ENCODE data around the gene PADI3. TPM values are rescaled to one million over a fixed set of nuclear protein-coding genes. Genes with fewer than 3 reads are reported as not detected.

The PADI3 gene
- total and polyA plus RNA-seq, 9 of the 15 experiments (the other 6 are each of a cell fraction or from before 2014, with no cell fraction given), result not detected

DNA sequence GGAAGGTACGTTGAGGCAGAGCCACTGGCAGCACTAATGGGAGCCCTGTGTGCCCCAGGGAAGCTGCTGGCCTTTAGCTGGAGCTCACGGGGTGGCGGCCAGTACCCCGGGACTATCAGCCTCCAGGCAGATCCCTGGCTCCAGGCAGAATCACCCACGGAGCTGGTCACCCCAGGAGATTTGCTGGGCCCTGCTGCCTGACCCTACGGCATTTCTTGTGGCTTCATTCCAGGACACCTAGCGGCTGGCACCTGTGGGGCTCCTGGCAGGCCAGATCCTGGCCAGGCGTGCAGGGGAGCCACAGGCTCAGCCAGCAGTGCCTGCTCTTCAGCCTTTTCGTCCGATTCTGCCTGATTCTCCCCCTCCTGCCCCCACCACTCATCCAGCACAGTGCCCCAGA lies 36.9 kb upstream of the PADI3 start (continued):
- TF ChIP-seq, protein P1, sequence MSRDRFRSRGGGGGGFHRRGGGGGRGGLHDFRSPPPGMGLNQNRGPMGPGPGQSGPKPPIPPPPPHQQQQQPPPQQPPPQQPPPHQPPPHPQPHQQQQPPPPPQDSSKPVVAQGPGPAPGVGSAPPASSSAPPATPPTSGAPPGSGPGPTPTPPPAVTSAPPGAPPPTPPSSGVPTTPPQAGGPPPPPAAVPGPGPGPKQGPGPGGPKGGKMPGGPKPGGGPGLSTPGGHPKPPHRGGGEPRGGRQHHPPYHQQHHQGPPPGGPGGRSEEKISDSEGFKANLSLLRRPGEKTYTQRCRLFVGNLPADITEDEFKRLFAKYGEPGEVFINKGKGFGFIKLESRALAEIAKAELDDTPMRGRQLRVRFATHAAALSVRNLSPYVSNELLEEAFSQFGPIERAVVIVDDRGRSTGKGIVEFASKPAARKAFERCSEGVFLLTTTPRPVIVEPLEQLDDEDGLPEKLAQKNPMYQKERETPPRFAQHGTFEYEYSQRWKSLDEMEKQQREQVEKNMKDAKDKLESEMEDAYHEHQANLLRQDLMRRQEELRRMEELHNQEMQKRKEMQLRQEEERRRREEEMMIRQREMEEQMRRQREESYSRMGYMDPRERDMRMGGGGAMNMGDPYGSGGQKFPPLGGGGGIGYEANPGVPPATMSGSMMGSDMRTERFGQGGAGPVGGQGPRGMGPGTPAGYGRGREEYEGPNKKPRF (IDR thresholded peaks at IDR 0.05; ENCODE audit: low read depth, low read length), result no peak
- TF ChIP-seq ZNF263 (CRISPR knock-in tag; IDR thresholded peaks at IDR 0.05; ENCODE audit: borderline replicate concordance) (no peak), MEF2D (tag; conservative IDR thresholded peaks at IDR 0.05; ENCODE audit: low read depth) (no peak)

- no peak for ATAC-seq
- Histone ChIP-seq H3K27me3 (ENCODE audit: control insufficient read depth in 2 of 2, insufficient read depth in 2 of 2, low read length in 2 of 2) (peaks cover 28 to 69% of the 10 kb centered on the region in 2 experiments), H3K4me1 (replicated peaks in 1 of 2; ENCODE audit: control insufficient read depth in 2 of 2, insufficient read depth in 2 of 2, low read length in 2 of 2) (peaks cover 0 to 7% of the 10 kb centered on the region in 2 experiments; a peak in 2 of 5 replicates), H3K4me3 (no peak overlapping the region), H3K9me1 (ENCODE audit: control insufficient read depth, insufficient read depth, low read length) (no peaks in the 10 kb centered on the region), H3K36me3 (ENCODE audit: control insufficient read depth, insufficient read depth, low read length) (no peaks in the 10 kb centered on the region), H3K9ac (ENCODE audit: insufficient read depth in 1 of 2, low read depth in 2 of 2, low read length in 2 of 2) (no peak overlapping the region), H2AFZ (ENCODE audit: low read depth, low read length) (no peak overlapping the region), H3K4me2 (ENCODE audit: insufficient read depth, low read length) (no peak overlapping the region), H4K20me1 (replicated peaks; ENCODE audit: control insufficient read depth, insufficient read depth, low read length) (peaks cover 13% of the 10 kb centered on the region), H3K27ac (ENCODE audit: extremely low read depth, low read depth, low read length) (no peak overlapping the region), H3K79me2 (ENCODE audit: control insufficient read depth, insufficient read depth, low read length) (no peaks in the 10 kb centered on the region), H3K9me3 (replicated peaks; ENCODE audit: control insufficient read depth, insufficient read depth, low read depth, low read length) (no peaks in the 10 kb centered on the region)
- DNase-seq (ENCODE audit: extremely low read depth in 1 of 4, low spot score in 3 of 4), result no peak
- POLR2A ChIA-PET, result interaction anchor here (0.6 kb wide), 1 partner anchor 92 kb away, joined by 3 read pairs; no protein-coding TSS in a partner anchor
- FAIRE-seq, result no peak
- in situ Hi-C loops (cut with MboI), result no loop called here
- BruUV-seq (replicated peaks), result no TSS peak
- WGBS (ENCODE audit: insufficient coverage, low coverage, missing lambda C conversion rate), result 5% methylated on average over 13 of the region's 13 CpGs
- intact Hi-C loops (cut with micrococcal nuclease), result no loop called here
- CTCF ChIA-PET (ENCODE audit: low intra/inter-chr PET ratio), result no interaction called here
- TF ChIP-seq NONO (IDR thresholded peaks at IDR 0.05; ENCODE audit: low read depth in 2 of 2, low read length in 1 of 2) (no peak), NFIC (IDR thresholded peaks at IDR 0.05) (peak; percentile 84), SMAD2 (IDR thresholded peaks at IDR 0.05; ENCODE audit: low read depth, low read length) (no peak), ZFP30 (CRISPR knock-in tag; IDR thresholded peaks at IDR 0.05; ENCODE audit: borderline replicate concordance) (no peak), HDAC1 (IDR thresholded peaks at IDR 0.05) (no peak), KAT2B (IDR thresholded peaks at IDR 0.05; ENCODE audit: low read depth, low read length) (no peak), ZFX (CRISPR knock-in tag; IDR thresholded peaks at IDR 0.05) (no peak), TCF7 (IDR thresholded peaks at IDR 0.05; ENCODE audit: borderline replicate concordance) (no peak), NR2C2 (CRISPR knock-in tag; IDR thresholded peaks at IDR 0.05) (no peak), NR2C2 (tag; IDR thresholded peaks at IDR 0.05) (peak; percentile 52; the same call in 1 of the 2 replicates), ZEB2 (IDR thresholded peaks at IDR 0.05) (no peak), SMC3 (conservative IDR thresholded peaks at IDR 0.05; ENCODE audit: insufficient read depth, low read depth, low read length) (no peak), CHD2 (IDR thresholded peaks at IDR 0.05; ENCODE audit: low read depth, low read length) (no peak), ZKSCAN1 (IDR thresholded peaks at IDR 0.05; ENCODE audit: low read depth, low read length) (no peak), NR2C1 (IDR thresholded peaks at IDR 0.05) (peak; percentile 35; the same call in 1 of the 2 replicates), NR2C1 (tag; IDR thresholded peaks at IDR 0.05) (peak; percentile 52), ZNF444 (CRISPR knock-in tag; IDR thresholded peaks at IDR 0.05) (no peak), TCFL5 (CRISPR knock-in tag; conservative IDR thresholded peaks at IDR 0.05) (no peak)
These were observed 36.3 kb upstream of the PADI3 start for GRCh38 chr1:17212487-17213121.
